CD1c-positive myeloid dendritic cell (primary cell): ENCODE measurements around the gene TRIM65.
A peak's percentile ranks its signal among the peaks of the same experiment; 100 is the strongest.
"Not testable (repeated sequence)": the region's sequence is repeated elsewhere in the genome, so short reads cannot be mapped to it uniquely, and the experiment has no call there.

ENCODE experiments used
- DNase-seq: peaks from one replicate; pipeline ENCODE4 v3.0.0-alpha.2; 2016; ENCODE audit errors: extremely low spot score

The TRIM65 gene

DNA sequence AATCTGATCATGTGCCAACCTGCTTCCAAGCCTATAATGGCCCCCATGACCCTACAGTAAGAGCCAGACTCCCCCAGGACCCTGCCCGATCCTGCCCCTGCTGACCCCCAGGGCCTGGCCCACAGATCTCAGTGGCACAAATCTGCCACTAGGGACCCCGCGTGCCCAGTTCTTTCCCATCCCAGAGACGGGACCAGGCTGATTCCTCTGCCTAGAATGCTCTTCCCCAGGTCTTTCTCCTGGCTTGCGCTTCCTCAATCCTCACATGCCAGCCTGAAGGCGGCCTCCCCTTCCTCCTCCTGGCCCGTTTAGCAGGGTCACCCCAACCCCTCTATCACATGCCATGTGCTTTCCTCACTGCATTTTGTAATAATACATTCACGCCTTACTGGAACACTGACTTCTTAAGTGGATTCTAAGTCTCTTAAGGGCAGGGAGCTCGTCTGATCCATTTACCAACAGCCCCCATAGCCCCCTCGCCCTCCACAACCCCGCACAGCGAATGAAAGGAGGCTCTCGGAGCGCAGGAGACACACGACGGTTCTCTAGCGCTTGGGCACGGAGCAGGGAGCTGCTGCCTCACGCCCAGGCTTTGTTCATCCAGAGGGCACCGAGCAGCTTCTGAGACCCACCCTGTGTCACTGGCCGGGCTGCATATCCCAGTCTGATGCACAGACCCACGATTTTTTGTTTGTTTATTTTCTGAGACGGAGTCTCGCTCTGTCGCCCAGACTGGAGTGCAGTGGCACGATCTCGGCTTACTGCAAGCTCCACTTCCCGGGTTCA, 1.2 kb downstream of the TRIM65 start:
- peak; percentile 42 for DNase-seq

DNA sequence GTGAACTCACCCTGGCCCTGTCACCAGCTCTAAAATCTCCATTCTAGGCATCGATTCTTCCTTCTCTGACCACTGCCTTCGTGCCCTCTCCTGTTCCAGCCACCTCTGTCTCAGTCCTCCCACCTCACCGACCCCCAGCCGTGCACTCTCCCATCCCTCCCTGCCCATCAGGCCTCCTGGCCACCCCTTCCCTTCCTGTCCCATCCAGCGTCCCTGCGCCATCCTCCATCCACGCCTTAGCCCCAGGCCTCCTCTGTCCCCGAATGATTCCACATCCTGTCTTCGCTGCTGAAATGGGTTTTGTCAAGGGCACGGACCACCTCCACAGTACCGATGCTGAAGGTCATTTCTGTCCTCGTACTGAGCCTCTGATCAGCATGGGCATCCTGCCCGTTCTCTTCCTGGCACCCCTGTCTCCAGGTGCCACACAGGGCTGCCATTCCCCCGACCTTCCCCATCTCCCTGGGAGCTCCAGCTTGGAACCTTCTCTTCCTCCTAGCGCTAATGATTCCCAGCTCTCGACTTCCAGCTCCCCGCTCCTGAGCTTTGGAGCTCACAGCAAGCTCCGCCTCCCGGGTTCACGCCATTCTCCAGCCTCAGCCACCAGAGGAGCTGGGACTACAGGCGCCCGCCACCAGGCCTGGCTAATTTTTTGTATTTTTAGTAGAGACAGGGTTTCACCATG, 2.6 kb downstream of the TRIM65 start:
- no peak for DNase-seq

DNA sequence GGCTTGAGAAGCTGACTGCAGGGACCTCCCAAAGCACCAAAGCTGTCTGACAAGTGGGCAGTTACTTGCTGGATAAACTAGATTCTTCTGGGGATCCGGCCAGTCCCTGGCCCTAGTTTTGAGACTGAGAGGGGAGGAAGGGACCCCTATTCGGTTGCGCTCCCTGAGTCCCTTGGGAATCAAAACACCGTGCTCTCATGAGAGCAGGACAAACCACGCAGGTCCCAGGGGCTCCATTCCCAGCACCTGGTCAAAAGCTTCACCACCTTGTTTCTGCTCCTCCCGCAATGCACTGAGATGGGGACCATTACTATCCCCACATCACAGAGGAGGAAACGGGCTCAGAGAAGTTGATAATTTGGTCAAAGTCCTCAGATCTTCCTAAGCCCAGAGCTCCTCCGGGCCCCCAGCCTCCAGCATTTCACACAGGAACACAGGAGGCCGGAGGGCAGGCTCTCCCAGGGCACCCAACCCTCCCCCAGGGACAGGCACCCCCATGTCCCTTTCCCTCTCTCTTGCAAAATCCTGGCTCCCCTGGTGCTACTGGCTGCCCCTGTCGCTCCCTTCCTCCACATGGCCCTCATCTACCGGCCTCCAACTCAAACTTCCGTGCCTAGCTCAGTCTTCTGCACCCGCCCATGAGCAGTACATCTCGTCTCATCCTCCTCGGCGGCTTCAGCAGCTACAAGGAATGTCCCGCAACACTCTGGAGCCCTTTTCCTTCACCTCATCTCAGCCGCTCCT, 3.3 kb downstream of the TRIM65 start:
- no peak for DNase-seq

DNA sequence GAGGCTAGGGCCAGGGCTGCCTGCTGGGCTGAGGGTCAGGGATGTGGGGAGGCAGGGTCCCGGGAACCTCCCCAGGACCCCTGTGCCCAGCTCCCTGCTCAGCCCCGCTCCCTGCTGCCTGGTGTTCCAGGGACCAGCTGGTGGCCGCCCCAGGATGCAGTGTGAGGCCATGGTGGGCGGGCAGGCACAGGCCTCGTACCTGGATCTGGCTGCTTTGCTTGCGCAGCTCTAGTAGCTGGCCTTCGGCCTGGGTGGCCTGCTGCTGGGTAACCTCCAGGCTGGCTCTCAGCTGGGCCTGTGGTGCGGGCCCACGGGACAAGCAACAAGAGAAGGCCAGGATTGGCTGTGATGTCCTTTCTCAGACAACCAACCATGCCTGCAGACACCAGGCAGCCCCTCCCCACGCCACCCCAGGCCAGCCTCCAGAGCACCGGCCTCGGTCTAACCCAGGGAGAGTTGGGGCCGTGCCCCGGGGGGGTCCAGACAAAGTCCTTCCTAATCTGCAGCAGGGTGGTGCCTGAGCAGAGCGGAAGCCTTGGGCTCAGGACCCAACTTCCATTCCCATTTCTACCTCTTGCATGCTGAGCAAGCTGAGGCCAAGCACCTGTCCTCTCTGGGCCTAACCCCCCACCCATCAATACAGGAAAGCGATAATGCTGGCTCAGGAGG, 4.1 kb downstream of the TRIM65 start:
- no peak for DNase-seq

DNA sequence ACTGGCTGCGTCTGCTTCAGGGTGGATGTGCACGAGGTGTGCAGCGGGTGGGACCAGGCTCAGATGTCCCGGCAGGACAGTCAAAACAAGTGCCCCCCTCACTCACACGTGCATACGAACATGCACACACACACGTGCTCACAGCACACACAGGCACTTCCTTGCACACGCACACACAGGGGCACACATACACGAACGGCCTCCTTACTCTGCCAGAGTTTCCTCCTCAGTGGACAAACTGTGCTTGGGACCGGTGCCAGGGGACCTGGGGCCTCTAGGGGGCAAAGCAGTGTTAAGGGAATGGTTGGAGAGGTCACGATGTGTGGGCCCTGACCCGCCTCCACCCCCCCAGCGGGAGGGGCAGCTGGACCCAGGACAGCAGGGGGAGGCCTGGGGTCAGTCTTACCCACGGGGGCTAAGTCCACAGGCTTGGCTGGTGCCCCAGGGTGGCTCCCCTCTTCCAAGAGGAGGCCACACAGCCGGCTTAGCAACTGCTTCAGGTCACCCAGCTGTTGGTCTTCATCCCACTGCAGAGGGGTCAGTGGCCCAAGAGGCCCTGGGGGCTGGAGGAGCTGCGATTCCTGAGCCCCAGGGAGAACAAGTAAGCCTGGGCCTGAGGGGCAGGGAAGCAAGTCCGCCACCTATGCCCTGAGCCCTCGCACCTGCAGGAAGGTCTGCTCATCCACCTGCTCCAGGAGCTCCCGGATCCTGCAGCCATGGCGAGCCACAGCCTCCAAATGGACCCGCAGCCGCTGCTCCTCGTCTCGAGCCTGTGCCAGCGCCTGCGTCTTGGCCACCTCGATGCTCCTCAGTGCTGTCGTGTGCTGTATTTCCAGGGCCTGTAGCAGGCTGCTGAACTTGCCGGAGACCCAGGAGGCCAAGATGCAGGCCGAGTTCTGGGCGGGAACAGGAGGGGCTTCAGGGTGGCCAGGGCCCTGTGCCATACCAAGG, 4.9 kb downstream of the TRIM65 start:
- no peak for DNase-seq

DNA sequence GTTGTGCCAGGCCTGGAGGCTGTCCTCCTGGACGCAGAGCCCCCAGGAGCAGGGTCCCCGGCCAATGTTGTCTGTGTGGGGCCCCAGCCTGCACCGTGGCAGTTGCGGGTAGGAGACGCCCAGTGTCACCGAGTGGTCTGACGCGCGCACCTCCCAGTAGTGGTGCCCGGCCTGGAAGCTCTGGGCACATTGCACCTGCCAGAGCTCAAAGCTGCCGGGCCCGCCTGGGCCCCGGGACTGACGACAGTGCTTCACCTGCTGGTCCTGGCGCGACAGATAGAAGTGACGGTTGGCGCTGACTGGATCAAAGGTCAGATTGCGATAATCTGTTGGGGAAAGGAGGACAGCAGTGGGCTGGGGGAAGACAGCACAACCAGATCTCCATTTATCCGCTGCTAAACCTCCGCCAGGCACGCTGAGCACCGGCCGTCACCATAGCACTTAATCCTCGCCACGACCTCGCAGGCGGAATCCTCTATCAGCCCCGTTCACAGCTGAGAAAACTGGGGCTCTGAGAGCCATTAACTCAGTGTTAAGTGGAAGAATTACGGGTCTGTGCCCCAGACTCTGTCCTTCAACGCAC, 5.6 kb downstream of the TRIM65 start:
- no peak for DNase-seq

DNA sequence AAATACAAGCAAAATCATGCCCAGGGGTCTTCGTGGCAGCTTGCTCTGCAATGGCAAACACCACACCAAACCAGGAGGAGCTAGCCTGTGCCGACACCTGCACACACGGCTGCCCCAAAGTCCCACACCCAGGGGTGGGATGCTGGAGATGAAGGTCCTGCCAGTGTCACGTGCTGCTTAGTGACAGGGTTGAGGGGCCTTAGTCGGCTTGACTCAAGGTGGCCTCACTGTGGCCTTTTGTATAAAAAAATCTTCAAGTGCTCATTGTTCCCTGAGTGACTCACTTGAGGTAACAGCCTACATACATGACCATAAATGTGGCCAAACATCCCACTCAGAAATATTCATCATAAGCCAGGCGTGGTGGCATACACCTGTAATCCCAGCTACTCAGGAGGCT, 7.3 kb downstream of the TRIM65 start:
- no peak for DNase-seq

DNA sequence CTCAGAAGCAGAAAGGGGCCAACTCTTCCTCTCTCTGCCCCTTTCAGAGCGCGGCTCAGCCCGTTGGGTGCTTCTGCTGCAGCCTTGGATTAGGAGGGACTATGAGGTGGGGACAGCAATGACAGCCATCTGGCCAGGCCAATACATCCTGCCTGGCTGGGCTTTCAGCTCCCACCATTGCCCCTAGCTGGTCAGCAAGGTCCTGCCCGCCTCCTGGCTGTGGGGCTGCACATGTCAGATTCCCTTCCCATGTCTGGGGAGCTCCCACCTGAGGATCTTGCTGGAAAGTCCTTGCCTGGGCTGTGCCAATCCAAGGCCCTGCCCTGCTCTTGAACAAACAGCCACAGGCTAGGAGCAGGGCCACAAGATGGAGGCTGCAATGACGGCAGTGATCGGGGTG, 8.3 kb downstream of the TRIM65 start:
- no peak for DNase-seq

DNA sequence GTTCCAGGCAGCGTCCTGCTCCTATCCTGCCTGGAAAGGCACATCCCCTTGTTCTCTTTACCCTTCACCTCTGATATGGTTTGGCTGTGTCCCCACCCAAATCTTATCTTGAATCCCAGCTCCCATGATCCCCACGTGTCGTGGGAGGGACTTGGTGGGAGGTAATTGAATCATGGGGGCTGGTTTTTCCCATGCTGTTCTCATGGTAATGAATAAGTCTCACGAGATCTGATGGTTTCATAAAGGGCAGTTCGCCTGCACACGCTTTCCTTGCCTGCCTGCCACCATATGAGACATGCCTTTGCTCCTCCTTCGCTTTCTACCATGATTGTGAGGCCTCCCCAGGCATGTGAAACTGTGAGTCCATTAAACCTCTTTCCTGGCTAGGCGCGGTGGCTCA, 10.9 kb downstream of the TRIM65 start:
- not testable (repeated sequence) for DNase-seq

DNA sequence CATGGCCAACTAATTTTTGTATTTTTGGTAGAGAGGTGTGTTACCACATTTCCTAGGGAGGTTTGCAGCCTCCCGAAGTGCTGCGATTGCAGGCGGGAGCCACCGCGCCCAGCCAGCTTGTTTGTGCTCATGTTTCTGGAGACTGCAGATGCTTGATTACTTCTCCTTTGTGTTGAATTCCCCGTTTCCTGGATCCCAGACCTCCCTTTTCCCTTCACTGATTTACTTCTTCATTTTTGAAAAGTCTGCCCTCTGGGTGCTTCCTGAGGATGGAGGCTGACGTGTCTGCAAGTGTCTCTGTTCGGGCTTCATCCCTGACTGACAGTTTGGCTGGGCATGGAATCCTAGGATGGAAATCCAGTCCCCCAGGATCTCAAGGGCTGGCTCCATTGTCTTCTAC, 11.3 kb downstream of the TRIM65 start:
- DNase-seq: peak; percentile 32

DNA sequence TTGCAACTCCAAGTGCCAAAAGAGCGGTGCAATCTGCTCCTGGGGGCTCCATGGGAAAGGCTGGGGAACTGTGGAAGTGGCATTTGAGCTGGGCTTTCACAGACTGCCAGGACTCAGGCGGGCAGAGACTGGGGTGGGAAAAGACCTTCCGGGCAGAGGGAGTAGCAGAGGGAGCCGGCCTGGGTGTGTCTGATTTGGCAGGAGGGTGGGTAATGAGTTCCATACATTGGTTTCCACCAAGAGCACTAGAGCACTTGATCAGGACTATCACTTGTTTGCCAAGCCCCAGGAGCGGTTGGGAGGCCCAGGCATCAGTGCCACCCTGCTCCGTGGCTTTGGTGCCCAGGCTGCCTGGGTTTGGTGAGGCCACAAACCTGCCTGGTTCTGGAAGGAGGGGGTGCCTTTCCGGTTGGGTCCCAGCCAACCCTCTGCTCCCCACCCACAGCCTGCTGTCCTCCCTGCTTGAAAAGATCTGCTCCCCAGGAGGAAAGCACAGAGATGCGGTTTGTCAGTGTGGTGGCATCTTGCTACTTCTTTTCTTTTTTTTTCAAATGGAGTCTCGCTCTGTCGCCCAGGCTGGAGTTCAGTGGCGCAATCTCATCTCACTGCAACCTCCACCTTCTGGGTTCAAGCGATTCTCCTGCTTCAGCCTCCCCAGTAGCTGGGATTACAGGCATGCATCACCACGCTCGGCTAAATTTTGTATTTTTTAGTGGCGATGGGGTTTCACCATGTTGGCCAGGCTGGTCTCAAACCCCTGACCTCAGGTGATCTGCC, 14.9 kb downstream of the TRIM65 start:
- DNase-seq: no peak

DNA sequence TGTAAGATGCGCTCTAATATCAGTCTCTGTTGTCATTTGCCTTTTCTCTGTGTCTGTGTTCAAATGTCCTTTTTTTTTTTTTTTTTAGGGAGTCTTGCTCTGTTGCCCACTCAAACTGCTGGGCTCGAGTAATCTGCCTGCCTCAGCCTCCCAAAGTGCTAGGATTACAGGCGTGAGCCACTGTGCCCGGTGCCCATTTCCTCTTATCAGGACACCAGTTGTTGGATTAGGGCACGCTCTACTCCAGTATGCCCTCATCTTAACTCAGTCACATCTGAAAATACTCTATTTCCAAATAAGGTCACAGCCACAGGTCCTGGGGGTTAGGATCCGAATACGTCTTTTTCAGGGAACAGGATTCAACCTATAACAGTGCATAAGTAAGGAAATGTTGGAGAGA, 16.5 kb downstream of the TRIM65 start:
- no peak for DNase-seq

DNA sequence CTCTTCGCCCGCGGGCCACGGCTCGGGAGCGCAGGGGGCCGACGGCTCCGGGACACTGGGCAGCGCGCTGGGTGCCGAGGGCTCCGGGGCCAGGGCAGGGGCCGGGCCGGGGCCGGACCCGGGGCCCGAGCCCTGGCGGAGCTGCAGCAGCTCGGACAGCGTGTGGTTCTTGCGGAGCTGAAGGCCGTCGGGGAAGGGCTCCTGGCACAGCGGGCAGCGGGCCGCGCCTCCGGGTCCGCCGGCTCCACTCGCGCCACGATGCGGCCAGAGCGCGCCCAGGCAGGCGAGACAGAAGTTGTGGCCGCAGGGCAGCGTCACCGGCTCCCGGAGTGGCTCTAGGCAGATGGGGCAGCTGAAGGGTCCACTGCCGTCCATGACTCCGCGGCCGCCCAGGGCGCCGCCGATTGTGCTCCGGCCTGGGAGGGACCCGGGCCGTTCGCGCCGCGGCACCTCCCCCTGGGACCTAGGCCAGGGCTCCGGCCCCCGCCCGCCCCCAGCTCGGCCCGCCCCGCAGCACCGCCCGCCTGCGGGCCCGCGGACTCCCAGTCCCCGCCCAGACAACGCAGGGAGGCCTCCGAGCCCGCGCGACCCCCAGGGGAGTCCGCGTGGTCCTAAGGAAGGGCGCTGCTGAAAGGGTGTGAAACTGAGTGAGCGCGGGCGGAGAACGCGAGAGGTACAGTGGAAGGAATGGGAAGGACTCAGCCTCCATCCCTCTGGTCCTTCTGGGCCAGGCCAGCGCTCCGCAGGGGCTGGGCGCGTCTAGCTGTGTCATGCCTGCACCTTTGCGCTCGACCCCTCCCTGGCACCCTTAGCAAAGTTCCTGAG, 18.4 kb downstream of the TRIM65 start, which contains the start of gene TRIM47:
TRIM47 (minus strand) TSS at position 408 of the 825 bp plus-strand sequence; CDS start at position 375, 33 bp downstream.
- DNase-seq: peak; percentile 42

DNA sequence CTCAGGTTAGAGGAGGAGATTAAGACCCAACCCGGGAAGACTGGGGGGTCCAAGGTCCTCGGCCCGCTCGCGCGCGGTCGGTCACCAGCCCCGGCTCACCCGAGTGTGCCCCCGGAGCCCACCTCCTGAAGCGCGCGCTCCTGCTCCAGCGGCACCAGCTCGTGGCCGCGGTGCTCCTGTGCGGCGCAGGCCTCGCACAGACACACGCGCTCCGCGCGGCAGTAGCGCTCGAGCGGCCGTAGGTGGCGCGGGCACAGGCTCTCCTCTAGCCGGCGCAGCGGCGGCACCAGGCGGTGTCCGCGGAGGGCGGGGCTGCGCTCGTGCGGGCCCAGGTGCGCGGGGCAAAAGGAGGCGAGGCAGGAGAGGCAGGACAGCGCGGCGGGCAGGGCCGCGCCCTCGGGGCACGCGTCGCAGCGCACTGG, 19.0 kb downstream of the TRIM65 start:
- peak; percentile 65 for DNase-seq

DNA sequence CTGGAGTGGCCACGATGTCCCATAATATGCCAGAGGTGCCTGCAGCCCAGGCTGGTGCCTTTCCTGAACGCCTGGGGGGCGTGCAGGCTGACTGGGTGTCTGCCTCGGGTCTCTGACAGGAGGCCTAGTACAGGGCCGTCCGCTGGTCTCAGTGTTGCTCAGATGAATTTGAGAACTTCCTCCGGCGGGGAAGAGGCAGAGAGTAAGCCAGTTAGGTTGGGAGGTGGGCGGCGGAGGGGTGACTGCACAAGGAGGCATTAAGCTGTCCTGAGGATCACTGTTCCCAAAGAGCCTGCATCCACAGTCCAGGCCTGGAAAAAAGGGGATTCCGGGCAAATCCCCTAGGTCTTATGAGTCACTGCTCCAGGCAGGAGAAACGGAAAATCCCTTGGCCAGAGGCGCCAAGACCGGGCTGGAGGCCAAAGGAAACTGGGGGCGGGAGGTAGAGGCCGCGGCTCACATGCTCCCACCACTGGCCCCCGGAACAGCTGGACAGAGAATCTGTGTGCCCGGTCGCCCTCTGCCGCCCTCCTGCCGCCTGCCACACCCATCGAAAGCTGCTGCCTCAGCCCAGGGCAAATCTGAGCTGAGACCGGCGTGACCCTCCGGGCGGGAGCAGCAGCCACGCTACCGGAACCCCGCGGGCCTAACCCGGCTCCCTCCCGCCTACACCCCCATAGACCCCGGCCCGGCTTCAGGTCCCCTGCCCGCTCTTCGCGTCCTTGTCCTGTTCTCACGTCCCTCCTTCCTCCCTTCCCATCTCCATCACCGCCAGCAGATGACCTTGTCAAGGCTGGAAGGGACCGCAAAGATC, 19.6 kb downstream of the TRIM65 start:
- peak; percentile 66 for DNase-seq

DNA sequence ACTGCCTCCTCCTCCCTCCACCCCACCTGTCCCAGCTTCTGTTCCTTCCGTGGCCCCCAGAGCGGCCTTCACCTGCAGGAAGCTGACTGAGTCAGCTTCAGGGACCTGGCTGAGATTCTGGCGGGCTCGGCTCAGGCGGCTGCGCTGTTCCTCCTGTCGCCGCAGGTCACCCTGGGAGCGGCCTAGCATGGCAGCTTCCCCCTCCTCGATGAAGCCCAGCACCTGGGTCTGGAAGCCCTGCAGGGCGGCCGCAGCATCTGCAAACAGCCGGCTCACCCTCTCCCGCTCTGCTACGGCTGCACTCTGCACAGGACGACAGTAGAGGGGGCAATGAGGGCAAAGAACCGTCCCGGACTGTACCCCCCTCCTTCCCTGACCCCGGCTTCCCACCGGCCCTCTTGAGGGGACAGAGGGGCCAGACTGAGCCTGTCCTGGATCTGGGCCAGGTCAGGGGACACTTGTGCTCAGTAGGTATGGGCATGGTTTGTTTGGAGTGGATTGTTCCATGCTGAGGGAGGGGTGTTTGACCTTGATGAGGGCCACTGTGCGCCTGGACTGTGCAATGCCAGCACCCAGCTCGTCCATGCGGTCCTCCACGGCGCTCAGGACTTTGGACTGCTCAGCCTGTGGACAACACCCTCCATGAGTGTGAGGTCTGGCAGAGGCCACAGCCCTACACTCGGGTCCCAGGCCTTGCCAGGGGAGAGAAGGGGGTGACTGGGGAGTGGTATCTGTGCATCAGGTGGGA, 20.4 kb downstream of the TRIM65 start:
- DNase-seq: no peak

DNA sequence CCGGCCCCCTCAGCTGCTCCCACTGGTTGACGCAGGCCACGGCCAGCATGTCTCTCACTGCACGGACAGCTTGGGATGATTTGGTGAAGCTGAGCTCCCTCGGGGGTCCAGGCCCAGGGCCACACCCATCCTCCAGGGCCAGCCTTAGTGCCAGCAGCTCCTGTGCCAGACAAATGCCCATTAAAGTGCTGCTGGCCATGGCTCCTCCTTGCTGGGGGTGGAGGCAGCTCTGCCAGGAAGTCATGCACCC, 20.9 kb downstream of the TRIM65 start:
- no peak for DNase-seq
